SU-DHL-6 (cell line): Measurements from ENCODE around the gene ZIC2.

Experiments
- EZH2phosphoT487 ChIP-seq: fragments of 200-600 bp; sonication (generic), shearing (Covaris generic); conservative IDR thresholded peaks from 2 replicates; pipeline ENCODE4 v1.6.1; 2018; ENCODE audit warnings: mild to moderate bottlenecking, antibody characterized with exemption, low read length, moderate library complexity, mixed read lengths
- TF ChIP-seq, protein P1 (sequence below): fragments of 200-600 bp; sonication (generic); IDR thresholded peaks from one replicate; pipeline ENCODE4 v1.5.1; 2017; ENCODE audit warnings: antibody characterized with exemption, mild to moderate bottlenecking, low read length, moderate library complexity; ENCODE audit not compliant: insufficient read depth, poor library complexity, severe bottlenecking

DNA sequence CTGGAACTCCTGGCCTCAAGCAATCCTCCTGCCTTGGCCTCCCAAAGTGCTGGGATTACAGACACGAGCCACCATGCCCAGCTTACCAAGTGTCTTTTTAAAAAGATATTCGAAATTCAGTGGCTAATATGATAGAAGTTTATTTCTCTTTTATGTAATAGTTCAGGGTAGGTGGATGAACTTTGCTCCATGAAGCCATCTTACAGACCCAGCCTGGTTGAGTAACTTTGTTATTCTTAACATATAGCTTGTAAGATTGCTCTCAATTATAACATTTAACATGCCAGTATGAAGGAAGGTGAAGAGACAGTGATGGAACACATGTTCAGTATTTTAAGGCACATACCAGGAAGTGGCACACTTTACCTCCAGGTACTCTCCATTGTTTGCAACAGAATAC, 42.4 kb downstream of the ZIC2 start:
- TF ChIP-seq, protein P1, sequence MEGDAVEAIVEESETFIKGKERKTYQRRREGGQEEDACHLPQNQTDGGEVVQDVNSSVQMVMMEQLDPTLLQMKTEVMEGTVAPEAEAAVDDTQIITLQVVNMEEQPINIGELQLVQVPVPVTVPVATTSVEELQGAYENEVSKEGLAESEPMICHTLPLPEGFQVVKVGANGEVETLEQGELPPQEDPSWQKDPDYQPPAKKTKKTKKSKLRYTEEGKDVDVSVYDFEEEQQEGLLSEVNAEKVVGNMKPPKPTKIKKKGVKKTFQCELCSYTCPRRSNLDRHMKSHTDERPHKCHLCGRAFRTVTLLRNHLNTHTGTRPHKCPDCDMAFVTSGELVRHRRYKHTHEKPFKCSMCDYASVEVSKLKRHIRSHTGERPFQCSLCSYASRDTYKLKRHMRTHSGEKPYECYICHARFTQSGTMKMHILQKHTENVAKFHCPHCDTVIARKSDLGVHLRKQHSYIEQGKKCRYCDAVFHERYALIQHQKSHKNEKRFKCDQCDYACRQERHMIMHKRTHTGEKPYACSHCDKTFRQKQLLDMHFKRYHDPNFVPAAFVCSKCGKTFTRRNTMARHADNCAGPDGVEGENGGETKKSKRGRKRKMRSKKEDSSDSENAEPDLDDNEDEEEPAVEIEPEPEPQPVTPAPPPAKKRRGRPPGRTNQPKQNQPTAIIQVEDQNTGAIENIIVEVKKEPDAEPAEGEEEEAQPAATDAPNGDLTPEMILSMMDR, result no peak
- TF ChIP-seq EZH2phosphoT487, result no peak
